ENCODE results near the gene ZNF70. TPM values are rescaled to one million over a fixed set of nuclear protein-coding genes. Genes with fewer than 3 reads are reported as not detected.

The ZNF70 gene
- total and polyA plus RNA-seq, 2 of the 13 experiments (the other 11 are each of a cell fraction or from before 2014, with no cell fraction given), result 0.62 to 3.6 TPM

DNA sequence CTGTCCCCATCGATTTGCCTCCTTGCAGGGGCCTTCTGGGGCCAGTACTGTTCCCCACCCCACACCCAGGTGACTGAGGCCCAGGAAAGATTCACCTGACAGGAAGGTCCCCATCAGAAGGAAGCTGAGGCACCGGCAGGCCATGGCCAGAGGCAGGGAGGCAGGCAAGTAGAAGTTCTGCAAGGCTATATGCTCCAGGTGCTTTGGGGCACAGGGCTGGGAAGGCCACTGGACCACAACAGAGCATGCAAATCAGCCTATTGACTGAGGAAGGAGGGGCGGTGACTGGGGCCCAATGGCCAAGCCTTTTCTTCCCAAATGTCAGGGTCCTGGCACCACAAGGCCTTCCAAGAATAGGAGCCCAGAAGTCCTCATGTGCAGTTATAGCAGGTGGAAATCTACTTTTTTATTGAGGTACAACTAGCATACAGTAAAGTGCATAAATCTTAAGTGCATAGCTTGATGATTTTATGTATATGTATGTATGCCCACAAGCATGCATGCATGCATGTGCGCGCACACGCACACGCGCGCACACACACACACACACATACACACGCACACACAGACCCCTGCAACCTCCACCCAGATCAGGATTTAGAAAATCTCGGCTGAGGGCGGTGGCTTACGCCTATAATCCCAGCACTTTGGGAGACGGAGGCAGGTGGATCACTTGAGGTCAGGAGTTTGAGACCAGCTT lies 3.5 kb upstream of the ZNF70 start, which contains the start of gene VPREB3 (continued):
- no peak for TF ChIP-seq ZHX2 (IDR thresholded peaks at IDR 0.05; ENCODE audit: low read depth)
- no peak for TF ChIP-seq ZHX2 (CRISPR knock-in tag; IDR thresholded peaks at IDR 0.05; ENCODE audit: borderline replicate concordance)
- TF ChIP-seq, protein P1, sequence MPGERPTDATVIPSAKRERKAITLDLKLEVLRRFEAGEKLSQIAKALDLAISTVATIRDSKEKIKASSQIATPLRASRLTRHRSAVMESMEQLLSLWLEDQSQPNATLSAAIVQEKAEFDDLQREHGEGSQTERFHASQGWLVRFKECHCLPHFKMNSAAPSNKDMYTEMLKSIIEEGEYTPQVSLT (CRISPR knock-in tag; IDR thresholded peaks at IDR 0.05; ENCODE audit: borderline replicate concordance, low read depth), result no peak
- TF ChIP-seq EP300 (IDR thresholded peaks at IDR 0.05; ENCODE audit: low read depth in 2 of 2, low read length in 2 of 2), result no peak
- TF ChIP-seq EP300 (CRISPR knock-in tag; IDR thresholded peaks at IDR 0.05; ENCODE audit: borderline replicate concordance), result no peak
- TF ChIP-seq PLRG1 (conservative IDR thresholded peaks at IDR 0.05), result no peak
- no peak for TF ChIP-seq ZNF281 (CRISPR knock-in tag; IDR thresholded peaks at IDR 0.05; ENCODE audit: borderline replicate concordance)
- no peak for TF ChIP-seq PRDM4 (CRISPR knock-in tag; IDR thresholded peaks at IDR 0.05; ENCODE audit: borderline replicate concordance)
- no peak for TF ChIP-seq ZNF431 (CRISPR knock-in tag; IDR thresholded peaks at IDR 0.05; ENCODE audit: borderline replicate concordance, low read depth)
- TF ChIP-seq, protein P2, sequence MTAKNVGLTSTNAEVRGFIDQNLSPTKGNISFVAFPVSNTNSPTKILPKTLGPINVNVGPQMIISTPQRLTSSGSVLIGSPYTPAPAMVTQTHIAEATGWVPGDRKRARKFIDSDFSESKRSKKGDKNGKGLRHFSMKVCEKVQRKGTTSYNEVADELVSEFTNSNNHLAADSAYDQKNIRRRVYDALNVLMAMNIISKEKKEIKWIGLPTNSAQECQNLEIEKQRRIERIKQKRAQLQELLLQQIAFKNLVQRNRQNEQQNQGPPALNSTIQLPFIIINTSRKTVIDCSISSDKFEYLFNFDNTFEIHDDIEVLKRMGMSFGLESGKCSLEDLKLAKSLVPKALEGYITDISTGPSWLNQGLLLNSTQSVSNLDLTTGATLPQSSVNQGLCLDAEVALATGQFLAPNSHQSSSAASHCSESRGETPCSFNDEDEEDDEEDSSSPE (CRISPR knock-in tag; IDR thresholded peaks at IDR 0.05), result no peak
- no peak for TF ChIP-seq GRHL1 (CRISPR knock-in tag; conservative IDR thresholded peaks at IDR 0.05)
